HCEC 1CT (cell line): ENCODE results near the gene TMEM232.
A peak's percentile ranks its signal among the peaks of the same experiment; 100 is the strongest.
"Not testable (repeated sequence)": the region's sequence is repeated elsewhere in the genome, so short reads cannot be mapped to it uniquely, and the experiment has no call there.

Source experiments
- DNase-seq: peaks from one replicate; pipeline ENCODE4 v3.0.0-alpha.2; 2017

Gene TMEM232

GRCh38 chr5:110726249-110727024 is at the start of gene TMEM232:
Gene TMEM232, minus strand, starts transcription at chr5:110726671. Its CDS starts 59,319 bp downstream, at chr5:110667352.
- DNase-seq, result peak; percentile 59

GRCh38 chr5:110770286-110770685 is 43.8 kb upstream of the TMEM232 start:
- no peak for DNase-seq

GRCh38 chr5:110769000-110769681 is 42.7 kb upstream of the TMEM232 start:
- DNase-seq, result peak; percentile 88

- DNase-seq, result peak; percentile 68
Observed at GRCh38 chr5:110768138-110768860, 41.8 kb upstream of the TMEM232 start.

- no peak for DNase-seq
Observed at GRCh38 chr5:110760158-110760557, 33.7 kb upstream of the TMEM232 start.

GRCh38 chr5:110757118-110757729 is 30.8 kb upstream of the TMEM232 start:
- peak; percentile 32 for DNase-seq

- DNase-seq, result no peak
Observed at GRCh38 chr5:110754181-110754580, 27.7 kb upstream of the TMEM232 start.

GRCh38 chr5:110753600-110753999 is 27.1 kb upstream of the TMEM232 start:
- DNase-seq, result no peak

- no peak for DNase-seq
Observed at GRCh38 chr5:110752953-110753352, 26.5 kb upstream of the TMEM232 start.

- DNase-seq, result peak; percentile 61
Observed at GRCh38 chr5:110751902-110752762, 25.7 kb upstream of the TMEM232 start.

GRCh38 chr5:110738812-110739651 is 12.6 kb upstream of the TMEM232 start, which contains the start of gene SLC25A46:
Gene SLC25A46, plus strand, starts transcription at chr5:110739007. Its CDS starts 113 bp downstream, at chr5:110739120.
- DNase-seq, result peak; percentile 88

GRCh38 chr5:110738503-110738811 is 12.0 kb upstream of the TMEM232 start:
- DNase-seq, result no peak

GRCh38 chr5:110736753-110737152 is 10.3 kb upstream of the TMEM232 start:
- no peak for DNase-seq

GRCh38 chr5:110735556-110735955 is 9.1 kb upstream of the TMEM232 start:
- no peak for DNase-seq

- DNase-seq, result no peak
Observed at GRCh38 chr5:110734101-110734500, 7.6 kb upstream of the TMEM232 start.

- DNase-seq, result not testable (repeated sequence)
Observed at GRCh38 chr5:110731499-110731898, 5.0 kb upstream of the TMEM232 start.

GRCh38 chr5:110727025-110727314 is 499 bp upstream of the TMEM232 start:
- no peak for DNase-seq

- DNase-seq, result peak; percentile 31
Observed at GRCh38 chr5:110718311-110718710, 8.2 kb downstream of the TMEM232 start.

- DNase-seq, result peak; percentile 14
Observed at GRCh38 chr5:110716247-110717245, 9.9 kb downstream of the TMEM232 start.

GRCh38 chr5:110707260-110707844 is 19.1 kb downstream of the TMEM232 start:
- DNase-seq, result no peak
